GM12878 (cell line): ENCODE measurements around the gene MTX1. TPM values are rescaled to one million over a fixed set of nuclear protein-coding genes. Genes with fewer than 3 reads are reported as not detected.

Experiments used
- ATAC-seq: fragments of 200-7000 bp; cut with Tn5 transposase; 3 replicates; pipeline ENCODE4 v1.9.1; 2020; ENCODE audit warnings: mild to moderate bottlenecking, moderate library complexity
- BruUV-seq: library from RNA; stranded (reverse); fragments of 400-500 nt; replicated peaks from 2 replicates; lab custom pipeline; 2021; lab: Mats Ljungman, UMichigan
- CTCF ChIA-PET: fragments of 300-600 bp; sonication (Branson Sonifier 250); formaldehyde crosslinking; extraction: SDS; loops from one replicate; lab custom pipeline; 2021; ENCODE audit warnings: inconsistent platforms; lab: Yijun Ruan, JAX
- POLR2A ChIA-PET: fragments of 350-600 bp; formaldehyde crosslinking; extraction: SDS; loops from one replicate; lab custom pipeline; 2021; ENCODE audit warnings: inconsistent platforms; lab: Charles Lee
- RAD21 ChIA-PET: fragments of 300-600 bp; sonication (Branson Sonifier 250); formaldehyde crosslinking; loops from one replicate; lab custom pipeline; 2023; ENCODE audit warnings: antibody characterized with exemption; ENCODE audit not compliant: unreplicated experiment; lab: Charles Lee
- SMC1A ChIA-PET: fragments of 300-600 bp; sonication (Branson Sonifier 250); formaldehyde crosslinking; loops from one replicate; lab custom pipeline; 2023; ENCODE audit not compliant: unreplicated experiment, uncharacterized antibody; lab: Charles Lee
- DNase-seq: peaks from one replicate; pipeline ENCODE4 v3.0.0-alpha.2; 2011; ENCODE audit warnings: low read depth, low spot score
- FAIRE-seq: peaks from 3 replicates; lab custom pipeline; 2011; peaks lifted over from hg19 to GRCh38; lab: Jason Lieb, UNC
- H2AFZ ChIP-seq: 2 replicates; pipeline ENCODE4 v1.6.0; 2011; ENCODE audit warnings: low read depth, low read length, control low read depth; ENCODE audit not compliant: control insufficient read depth
- H3K27ac ChIP-seq: 2 replicates; pipeline ENCODE4 v1.5.1; 2011; ENCODE audit warnings: control low read depth; ENCODE audit not compliant: control insufficient read depth, insufficient read depth
- H3K27me3 ChIP-seq, 2 experiments: replicated peaks in 1 of 2; 2 replicates each; pipeline versions ENCODE4 v1.6.0 to v1.6.1; 2011; ENCODE audit warnings: low read length in 1 of 2; ENCODE audit not compliant: control insufficient read depth in 2 of 2, insufficient read depth in 2 of 2
- H3K36me3 ChIP-seq, 2 experiments: 2 replicates each; pipeline ENCODE4 v1.5.1; 2011; ENCODE audit warnings: low read length in 1 of 2; ENCODE audit not compliant: control insufficient read depth in 2 of 2, insufficient read depth in 2 of 2
- H3K4me1 ChIP-seq: 2 replicates; pipeline ENCODE4 v1.6.1; 2011; ENCODE audit warnings: mild to moderate bottlenecking, low read length, moderate library complexity, mixed read lengths; ENCODE audit not compliant: control insufficient read depth, insufficient read depth
- H3K4me2 ChIP-seq: 2 replicates; pipeline ENCODE4 v1.6.0; 2011; ENCODE audit warnings: control low read depth; ENCODE audit not compliant: control insufficient read depth, insufficient read depth
- H3K4me3 ChIP-seq: fragments of 200-600 bp; sonication (generic); 2 replicates; pipeline ENCODE4 v1.5.1; 2016
- H3K79me2 ChIP-seq: 2 replicates; pipeline ENCODE4 v1.6.0; 2011; ENCODE audit warnings: low read length; ENCODE audit not compliant: control insufficient read depth, insufficient read depth
- H3K9ac ChIP-seq: 2 replicates; pipeline ENCODE4 v1.8.0; 2011; ENCODE audit warnings: low read length, control low read depth, mixed read lengths; ENCODE audit not compliant: control insufficient read depth, insufficient read depth
- H3K9me3 ChIP-seq: replicated peaks from 3 replicates; pipeline ENCODE4 v1.5.1; 2011; ENCODE audit warnings: mild to moderate bottlenecking, low read length; ENCODE audit not compliant: control insufficient read depth, insufficient read depth
- H4K20me1 ChIP-seq: 2 replicates; pipeline ENCODE4 v1.6.0; 2011; ENCODE audit not compliant: control insufficient read depth, insufficient read depth
- CHD4 ChIP-seq: fragments of 200-600 bp; sonication (generic); IDR thresholded peaks from 2 replicates; pipeline ENCODE4 v1.6.1; 2016; ENCODE audit warnings: mild to moderate bottlenecking
- EGR1 ChIP-seq, 2 experiments: IDR thresholded peaks; 1 replicate in 1 of 2; 2 replicates in 1 of 2; pipeline ENCODE4 v1.6.1; 2011 to 2012; ENCODE audit warnings: low read depth in 2 of 2, low read length in 2 of 2, borderline replicate concordance in 1 of 2, mild to moderate bottlenecking in 1 of 2, moderate library complexity in 1 of 2
- EZH2 ChIP-seq: IDR thresholded peaks from 2 replicates; pipeline ENCODE4 v1.6.1; 2012; ENCODE audit warnings: low read depth, mild to moderate bottlenecking, control low read depth, inconsistent platforms, low read length, borderline replicate concordance; ENCODE audit not compliant: control insufficient read depth
- FOXM1 ChIP-seq: IDR thresholded peaks from 2 replicates; pipeline ENCODE4 v1.6.1; 2012; ENCODE audit warnings: low read depth, mild to moderate bottlenecking, inconsistent platforms, low read length, moderate library complexity
- NR2C1 ChIP-seq: fragments of 450-650 bp; IDR thresholded peaks from 2 replicates; pipeline ENCODE4 v1.6.1; 2017; ENCODE audit warnings: antibody characterized with exemption, mild to moderate bottlenecking, moderate library complexity
- NRF1 ChIP-seq: conservative IDR thresholded peaks from 2 replicates; pipeline ENCODE4 v1.6.1; 2011; ENCODE audit warnings: mild to moderate bottlenecking, low read depth, low read length, improper control_type of control experiment
- RUNX3 ChIP-seq: IDR thresholded peaks from 2 replicates; pipeline ENCODE4 v1.6.1; 2012; ENCODE audit warnings: low read length, inconsistent platforms
- ZNF274 ChIP-seq: IDR thresholded peaks from one replicate; pipeline ENCODE4 v1.8.0; 2011; ENCODE audit not compliant: insufficient read length, insufficient read depth
- WGBS: methylation state at CpG from one replicate; pipeline ENCODE4 v1.1.6; 2016; ENCODE audit warnings: low lambda C conversion rate; ENCODE audit not compliant: insufficient replicate concordance, insufficient coverage; ENCODE audit errors: missing lambda C conversion rate; 5-methylcytosine and 5-hydroxymethylcytosine counted together
- in situ Hi-C: fragments of 300-500 bp; cut with MboI; formaldehyde crosslinking; loops from 9 replicates; pipeline ENCODE4 v1.14.3; 2018; ENCODE audit warnings: mixed read lengths
- intact Hi-C: fragments of 100-400 bp; cut with micrococcal nuclease; formaldehyde crosslinking; loops from one replicate; pipeline ENCODE4 v1.14.2; 2022; ENCODE audit not compliant: unreplicated experiment
- polyA plus RNA-seq, 11 experiments: library from polyadenylated mRNA; depleted of rRNA in 4 of 11; unstranded in 6 of 11; stranded (reverse) in 5 of 11; fragments of >200 nt; fragmentation: Nextera tagmentation in 4 of 11; fragmentation: Illumina TruSeq in 1 of 11; extraction: Ambion mirVana in 4 of 11; extraction: Trizol in 1 of 11; gene quantifications; 1 replicate in 1 of 11; 2 replicates in 10 of 11; pipeline versions ENCODE4 v1.2.1 to v1.2.3, GENCODE V29; 2011 to 2016; ENCODE audit warnings: inconsistent platforms in 2 of 11, missing spikeins in 2 of 11, low read depth in 1 of 11
- total RNA-seq, 4 experiments: library from RNA; depleted of rRNA in 3 of 4; stranded (reverse); fragments of >200 nt in 3 of 4; fragmentation: Illumina TruSeq in 1 of 4; extraction: Trizol in 1 of 4; gene quantifications; 2 replicates each; pipeline versions ENCODE4 v1.2.1 to v1.2.3, GENCODE V29; 2013 to 2021
- TF ChIP-seq, protein P1 (sequence below): fragments of 450-650 bp; formaldehyde crosslinking; IDR thresholded peaks from 2 replicates; pipeline ENCODE4 v1.5.0; 2022; ENCODE audit warnings: mild to moderate bottlenecking, missing genetic modification characterization

Gene MTX1
- total and polyA plus RNA-seq, 10 of the 15 experiments (the other 5 are each of a cell fraction or from before 2014, with no cell fraction given) = 15.8 to 92.0 (median 49.1) TPM

GRCh38 chr1:155175281-155175926, 33.1 kb upstream of the MTX1 start:
- Histone ChIP-seq H3K9me3 (no peaks in the 10 kb centered on the region; the same call in 2 of the 3 replicates), H3K9ac (no peak overlapping the region), H3K36me3 (peaks cover 0 to under 1% of the 10 kb centered on the region in 2 experiments; a peak in 1 of 4 replicates), H3K4me3 (no peak overlapping the region), H3K79me2 (peaks cover 12% of the 10 kb centered on the region), H3K4me2 (no peak overlapping the region), H2AFZ (no peak overlapping the region), H3K4me1 (peaks cover 26% of the 10 kb centered on the region), H3K27ac (no peak overlapping the region), H3K27me3 (no peaks in the 10 kb centered on the region), H4K20me1 (no peaks in the 10 kb centered on the region)
- ATAC-seq = no peak
- in situ Hi-C loops (no loop called here), intact Hi-C loops (no loop called here)
- no TSS peak for BruUV-seq
- ChIA-PET CTCF (interaction anchor here (0.9 to 12.1 kb wide), 16 partner anchors 10 to 90 kb away, joined by 3 to 284 read pairs (median 5); a partner anchor contains a TSS), SMC1A (interaction anchor here (0.9 to 4.7 kb wide), 5 partner anchors 10 to 51 kb away, joined by 3 to 46 read pairs (median 6); no protein-coding TSS in a partner anchor), RAD21 (interaction anchor here (1.1 to 4.8 kb wide), 8 partner anchors 10 to 149 kb away, joined by 4 to 77 read pairs (median 6); partner anchors contain the start of gene THBS3), POLR2A (interaction anchor here (0.5 to 7.4 kb wide), 6 partner anchors 8 to 191 kb away, joined by 3 to 77 read pairs (median 7); no protein-coding TSS in a partner anchor)
- TF ChIP-seq NR2C1 (no peak), CHD4 (no peak), EGR1 (IDR thresholded peaks at IDR 0.05; ENCODE audit: borderline replicate concordance in 1 of 2, low read depth in 2 of 2, low read length in 2 of 2) (no peak), ZNF274 (no peak), FOXM1 (no peak), EZH2 (no peak), RUNX3 (no peak), NRF1 (no peak)
- TF ChIP-seq, protein P1, sequence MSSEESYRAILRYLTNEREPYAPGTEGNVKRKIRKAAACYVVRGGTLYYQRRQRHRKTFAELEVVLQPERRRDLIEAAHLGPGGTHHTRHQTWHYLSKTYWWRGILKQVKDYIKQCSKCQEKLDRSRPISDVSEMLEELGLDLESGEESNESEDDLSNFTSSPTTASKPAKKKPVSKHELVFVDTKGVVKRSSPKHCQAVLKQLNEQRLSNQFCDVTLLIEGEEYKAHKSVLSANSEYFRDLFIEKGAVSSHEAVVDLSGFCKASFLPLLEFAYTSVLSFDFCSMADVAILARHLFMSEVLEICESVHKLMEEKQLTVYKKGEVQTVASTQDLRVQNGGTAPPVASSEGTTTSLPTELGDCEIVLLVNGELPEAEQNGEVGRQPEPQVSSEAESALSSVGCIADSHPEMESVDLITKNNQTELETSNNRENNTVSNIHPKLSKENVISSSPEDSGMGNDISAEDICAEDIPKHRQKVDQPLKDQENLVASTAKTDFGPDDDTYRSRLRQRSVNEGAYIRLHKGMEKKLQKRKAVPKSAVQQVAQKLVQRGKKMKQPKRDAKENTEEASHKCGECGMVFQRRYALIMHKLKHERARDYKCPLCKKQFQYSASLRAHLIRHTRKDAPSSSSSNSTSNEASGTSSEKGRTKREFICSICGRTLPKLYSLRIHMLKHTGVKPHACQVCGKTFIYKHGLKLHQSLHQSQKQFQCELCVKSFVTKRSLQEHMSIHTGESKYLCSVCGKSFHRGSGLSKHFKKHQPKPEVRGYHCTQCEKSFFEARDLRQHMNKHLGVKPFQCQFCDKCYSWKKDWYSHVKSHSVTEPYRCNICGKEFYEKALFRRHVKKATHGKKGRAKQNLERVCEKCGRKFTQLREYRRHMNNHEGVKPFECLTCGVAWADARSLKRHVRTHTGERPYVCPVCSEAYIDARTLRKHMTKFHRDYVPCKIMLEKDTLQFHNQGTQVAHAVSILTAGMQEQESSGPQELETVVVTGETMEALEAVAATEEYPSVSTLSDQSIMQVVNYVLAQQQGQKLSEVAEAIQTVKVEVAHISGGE (CRISPR knock-in tag) = no peak
- FAIRE-seq = no peak
- no peak for DNase-seq
- WGBS = 62% methylated on average over 12 of the region's 12 CpGs
